Measurements from ENCODE around the gene IFNL3. TPM values are rescaled to one million over a fixed set of nuclear protein-coding genes. Genes with fewer than 3 reads are reported as not detected.
A peak's percentile ranks its signal among the peaks of the same experiment; 100 is the strongest.

IFNL3 gene
- total and polyA plus RNA-seq, 9 of the 15 experiments (the other 6 are each of a cell fraction or from before 2014, with no cell fraction given) = not detected

GRCh38 chr19:39212375-39212742 lies 32.4 kb downstream of the IFNL3 start (continued):
- TF ChIP-seq MYC (IDR thresholded peaks at IDR 0.05; ENCODE audit: low read depth, low read length) (0 out of 2 replicates have a peak, but pooled peaks have one; percentile 12), MYC (CRISPR knock-in tag; IDR thresholded peaks at IDR 0.05; ENCODE audit: borderline replicate concordance, low read depth) (no peak), ZNF407 (IDR thresholded peaks at IDR 0.05; ENCODE audit: low read depth) (no peak), CBX1 (IDR thresholded peaks at IDR 0.05; ENCODE audit: low read depth) (peak; percentile 77; the same call in 1 of the 2 replicates), L3MBTL2 (IDR thresholded peaks at IDR 0.05) (0 out of 2 replicates have a peak, but pooled peaks have one; percentile 24), STAT5B (CRISPR knock-in tag; IDR thresholded peaks at IDR 0.05) (no peak), RCOR1 (IDR thresholded peaks at IDR 0.05; ENCODE audit: borderline replicate concordance in 1 of 2, low read depth in 2 of 2, low read length in 2 of 2) (peak; percentile 23 to 78; a peak in 2 of 4 replicates), MAZ (CRISPR knock-in tag; conservative IDR thresholded peaks at IDR 0.05 in 1 of 2, IDR thresholded peaks at IDR 0.05 in 1 of 2) (peak in 1 of 2 experiments; percentile 61; a peak in 2 of 4 replicates), ZNF165 (CRISPR knock-in tag; IDR thresholded peaks at IDR 0.05; ENCODE audit: borderline replicate concordance) (no peak), CTCF (IDR thresholded peaks at IDR 0.05 in 2 of 3, conservative IDR thresholded peaks at IDR 0.05 in 1 of 3; ENCODE audit: insufficient read depth in 2 of 3, low read depth in 1 of 3, low read length in 3 of 3) (peak; percentile 84 to 90 (median 89)), BCOR (IDR thresholded peaks at IDR 0.05) (peak; percentile 54; the same call in 1 of the 2 replicates), STAG1 (CRISPR knock-in tag; IDR thresholded peaks at IDR 0.05; ENCODE audit: borderline replicate concordance) (peak; percentile 58; the same call in 1 of the 2 replicates), CBX5 (IDR thresholded peaks at IDR 0.05; ENCODE audit: borderline replicate concordance, low read depth) (no peak), ZNF324 (CRISPR knock-in tag; IDR thresholded peaks at IDR 0.05) (no peak), ZNF24 (IDR thresholded peaks at IDR 0.05) (0 out of 2 replicates have a peak, but pooled peaks have one; percentile 21), JUND (IDR thresholded peaks at IDR 0.05; ENCODE audit: borderline replicate concordance, low read depth, low read length) (peak; percentile 31; the same call in 1 of the 2 replicates), JUND (tag; IDR thresholded peaks at IDR 0.05; ENCODE audit: borderline replicate concordance, low read depth, low read length) (no peak), KDM1A (IDR thresholded peaks at IDR 0.05) (peak; percentile 47 to 75; a peak in 2 of 4 replicates), SNRNP70 (optimal IDR thresholded peaks at IDR 0.05; ENCODE audit: low read depth, low read length) (no peak), GABPB1 (CRISPR knock-in tag; IDR thresholded peaks at IDR 0.05) (0 out of 2 replicates have a peak, but pooled peaks have one; percentile 40), CTBP1 (IDR thresholded peaks at IDR 0.05; ENCODE audit: borderline replicate concordance) (0 out of 2 replicates have a peak, but pooled peaks have one; percentile 62)
